HepG2 (cell line): Measurements from ENCODE around the gene MED22. TPM values are rescaled to one million over a fixed set of nuclear protein-coding genes. Genes with fewer than 3 reads are reported as not detected.
A peak's percentile ranks its signal among the peaks of the same experiment; 100 is the strongest.

Experiments used
- AHR ChIP-seq: IDR thresholded peaks from 2 replicates; pipeline ENCODE4 v1.6.1; 2018; ENCODE audit warnings: missing genetic modification reagents, missing compliant biosample characterization
- E2F1 ChIP-seq: sonication (generic); formaldehyde crosslinking; IDR thresholded peaks from 2 replicates; pipeline ENCODE4 v1.5.0; 2020; ENCODE audit warnings: missing genetic modification reagents
- MIER3 ChIP-seq: IDR thresholded peaks from 2 replicates; pipeline ENCODE4 v1.6.1; 2016; ENCODE audit warnings: missing compliant biosample characterization, borderline replicate concordance
- NAIF1 ChIP-seq: sonication (generic); formaldehyde crosslinking; IDR thresholded peaks from 2 replicates; pipeline ENCODE4 v1.5.0; 2020; ENCODE audit warnings: mild to moderate bottlenecking, missing genetic modification reagents, borderline replicate concordance
- NFAT5 ChIP-seq: sonication (generic); formaldehyde crosslinking; IDR thresholded peaks from 2 replicates; pipeline ENCODE4 v1.4.0; 2020; ENCODE audit warnings: missing genetic modification reagents
- PCBP2 ChIP-seq: fragments of 200-400 bp; formaldehyde crosslinking; optimal IDR thresholded peaks from 2 replicates; pipeline ENCODE3; 2018; ENCODE audit warnings: low read length, low read depth; ENCODE audit not compliant: poor library complexity, severe bottlenecking
- PITX1 ChIP-seq: sonication (generic); formaldehyde crosslinking; IDR thresholded peaks from 2 replicates; pipeline ENCODE4 v1.5.1; 2020; ENCODE audit warnings: mild to moderate bottlenecking, missing genetic modification reagents
- SMARCC2 ChIP-seq: fragments of 450-650 bp; IDR thresholded peaks from 2 replicates; pipeline ENCODE4 v1.6.1; 2017; ENCODE audit warnings: antibody characterized with exemption, mild to moderate bottlenecking
- SOX6 ChIP-seq, 2 experiments: fragments of 450-650 bp in 1 of 2; sonication (generic) in 1 of 2; formaldehyde crosslinking in 1 of 2; IDR thresholded peaks; 2 replicates each; pipeline versions ENCODE4 v1.4.0 to v1.6.1; 2017 to 2020; ENCODE audit warnings: antibody characterized with exemption in 1 of 2, mild to moderate bottlenecking in 1 of 2, missing genetic modification reagents in 1 of 2
- TARDBP ChIP-seq: sonication (generic); formaldehyde crosslinking; IDR thresholded peaks from 2 replicates; pipeline ENCODE4 v1.8.0; 2022; ENCODE audit warnings: mild to moderate bottlenecking, missing genetic modification reagents
- TCF7 ChIP-seq: sonication (generic); IDR thresholded peaks from 2 replicates; pipeline ENCODE4 v1.6.1; 2016; ENCODE audit warnings: antibody characterized with exemption, low read depth
- TEF ChIP-seq: sonication (generic); formaldehyde crosslinking; IDR thresholded peaks from 2 replicates; pipeline ENCODE4 v1.5.0; 2020; ENCODE audit warnings: missing genetic modification reagents
- ZFP62 ChIP-seq: sonication (generic); formaldehyde crosslinking; IDR thresholded peaks from 2 replicates; pipeline ENCODE4 v1.4.0; 2020; ENCODE audit warnings: missing genetic modification reagents
- ZFX ChIP-seq: sonication (generic); formaldehyde crosslinking; IDR thresholded peaks from 2 replicates; pipeline ENCODE4 v1.4.0; 2020; ENCODE audit warnings: mild to moderate bottlenecking, low read depth, missing genetic modification reagents, moderate library complexity
- ZNF597 ChIP-seq: sonication (generic); formaldehyde crosslinking; IDR thresholded peaks from 2 replicates; pipeline ENCODE4 v1.5.0; 2020; ENCODE audit warnings: missing genetic modification reagents
- ZNF800 ChIP-seq: sonication (generic); formaldehyde crosslinking; IDR thresholded peaks from 2 replicates; pipeline ENCODE4 v1.4.0; 2020; ENCODE audit warnings: missing genetic modification reagents
- polyA plus RNA-seq, 8 experiments: library from polyadenylated mRNA; depleted of rRNA in 3 of 8; stranded (reverse) in 7 of 8; unstranded in 1 of 8; fragments of >200 nt; fragmentation: Illumina TruSeq in 4 of 8; extraction: Trizol in 4 of 8; gene quantifications; 2 replicates each; pipeline versions ENCODE4 v1.2.1 to v1.2.3, GENCODE V29; 2011 to 2016; ENCODE audit warnings: low read depth in 4 of 8, missing spikeins in 1 of 8, mixed read lengths in 1 of 8; ENCODE audit not compliant: insufficient read depth in 1 of 8
- total RNA-seq, 5 experiments: library from RNA; depleted of rRNA; stranded (reverse); fragments of >200 nt; fragmentation: Illumina TruSeq; extraction: Trizol; gene quantifications; 2 replicates each; pipeline ENCODE4 v1.2.3, GENCODE V29; 2016; ENCODE audit warnings: low read depth in 1 of 5
- TF ChIP-seq, protein P1 (sequence below): sonication (generic); formaldehyde crosslinking; IDR thresholded peaks from 2 replicates; pipeline ENCODE4 v1.4.0; 2020; ENCODE audit warnings: missing genetic modification reagents, borderline replicate concordance

Gene MED22
- total and polyA plus RNA-seq, 2 of the 13 experiments (the other 11 are each of a cell fraction or from before 2014, with no cell fraction given), result 15.8 to 22.1 TPM

DNA sequence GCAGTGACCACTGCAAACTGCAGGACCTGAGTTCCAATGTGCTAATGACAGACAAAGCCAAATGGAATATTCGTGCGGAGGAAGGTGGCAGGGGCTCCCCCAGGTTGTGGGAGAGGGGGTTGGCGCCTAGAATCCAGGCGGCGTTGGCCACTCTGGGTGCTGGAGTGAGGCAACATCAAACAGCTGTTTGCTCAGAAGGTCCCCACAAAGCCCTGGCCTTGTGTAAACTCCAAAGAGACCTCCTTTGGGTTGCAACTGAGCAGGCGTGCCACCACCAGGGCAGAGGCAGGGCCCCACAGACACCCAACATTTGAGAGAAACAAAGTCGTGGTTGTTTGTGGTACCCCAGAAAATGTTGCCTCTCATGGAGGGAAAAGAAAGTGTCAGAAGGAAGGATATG is 42.8 kb upstream of the MED22 start (continued):
- TF ChIP-seq E2F1 (CRISPR knock-in tag), result no peak
- TF ChIP-seq TEF (CRISPR knock-in tag), result no peak
- TF ChIP-seq ZFX, result 0 out of 2 replicates have a peak, but pooled peaks have one; percentile 15
- no peak for TF ChIP-seq TCF7
- no peak for TF ChIP-seq MIER3
- TF ChIP-seq NFAT5, result no peak
- no peak for TF ChIP-seq TARDBP
- no peak for TF ChIP-seq ZFP62 (CRISPR knock-in tag)
- no peak for TF ChIP-seq NAIF1
- TF ChIP-seq SOX6 (IDR thresholded peaks at IDR 0.05), result no peak
- peak; percentile 17; the same call in 1 of the 2 replicates for TF ChIP-seq SOX6 (CRISPR knock-in tag; IDR thresholded peaks at IDR 0.05)
- TF ChIP-seq, protein P1, sequence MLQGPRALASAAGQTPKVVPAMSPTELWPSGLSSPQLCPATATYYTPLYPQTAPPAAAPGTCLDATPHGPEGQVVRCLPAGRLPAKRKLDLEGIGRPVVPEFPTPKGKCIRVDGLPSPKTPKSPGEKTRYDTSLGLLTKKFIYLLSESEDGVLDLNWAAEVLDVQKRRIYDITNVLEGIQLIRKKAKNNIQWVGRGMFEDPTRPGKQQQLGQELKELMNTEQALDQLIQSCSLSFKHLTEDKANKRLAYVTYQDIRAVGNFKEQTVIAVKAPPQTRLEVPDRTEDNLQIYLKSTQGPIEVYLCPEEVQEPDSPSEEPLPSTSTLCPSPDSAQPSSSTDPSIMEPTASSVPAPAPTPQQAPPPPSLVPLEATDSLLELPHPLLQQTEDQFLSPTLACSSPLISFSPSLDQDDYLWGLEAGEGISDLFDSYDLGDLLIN (CRISPR knock-in tag), result no peak
- no peak for TF ChIP-seq PITX1 (CRISPR knock-in tag)
- no peak for TF ChIP-seq SMARCC2
- TF ChIP-seq AHR (CRISPR knock-in tag), result no peak
- TF ChIP-seq ZNF800 (CRISPR knock-in tag), result no peak
- no peak for TF ChIP-seq ZNF597 (CRISPR knock-in tag)
- no peak for TF ChIP-seq PCBP2
